Right lobe of liver (tissue), 6 donors: ENCODE data around the gene FARS2. TPM values are rescaled to one million over a fixed set of nuclear protein-coding genes. Genes with fewer than 3 reads are reported as not detected.

Experiments
- ATAC-seq, 4 donors: fragments of 200-7000 bp; cut with Tn5 transposase; one replicate each; pipeline ENCODE4 v1.9.1; 2020; ENCODE audit warnings: mild to moderate bottlenecking in 4 of 4, moderate library complexity in 4 of 4
- DNase-seq, 3 donors: peaks; one replicate each; pipeline ENCODE4 v3.0.0-alpha.2; 2020
- H3K27ac ChIP-seq, 3 donors: fragments of 200-600 bp; one replicate each; pipeline ENCODE4 v1.8.0; 2022
- H3K27me3 ChIP-seq, 2 donors: fragments of 200-600 bp; one replicate each; pipeline ENCODE4 v1.8.0; 2022
- H3K36me3 ChIP-seq, 4 donors: fragments of 200-600 bp; sonication (generic) in 1 of 4; one replicate each; pipeline versions ENCODE4 v1.5.1 to v1.8.0; 2017 to 2022; ENCODE audit warnings: control low read depth in 1 of 4
- H3K4me1 ChIP-seq, 4 donors: fragments of 200-600 bp; sonication (generic) in 1 of 4; one replicate each; pipeline versions ENCODE4 v1.5.1 to v1.8.0; 2017 to 2022; ENCODE audit warnings: control low read depth in 1 of 4
- H3K4me3 ChIP-seq, 3 donors: fragments of 200-600 bp; one replicate each; pipeline ENCODE4 v1.8.0; 2022
- H3K9me3 ChIP-seq, 4 donors: fragments of 200-600 bp; sonication (generic) in 1 of 4; one replicate each; pipeline versions ENCODE4 v1.5.1 to v1.8.0; 2017 to 2022; ENCODE audit warnings: control low read depth in 1 of 4
- POLR2A ChIP-seq: fragments of 450-650 bp; IDR thresholded peaks from one replicate; pipeline ENCODE4 v1.6.1; 2017; ENCODE audit warnings: antibody characterized with exemption, mild to moderate bottlenecking
- WGBS: methylation state at CpG from one replicate; pipeline ENCODE4 v1.1.6; 2018; ENCODE audit warnings: low coverage, low lambda C conversion rate; ENCODE audit not compliant: insufficient coverage; ENCODE audit errors: missing lambda C conversion rate; 5-methylcytosine and 5-hydroxymethylcytosine counted together
- intact Hi-C, 2 donors: fragments of 100-400 bp; cut with DNase I; formaldehyde crosslinking; loops; one replicate each; pipeline versions ENCODE4 v1.11.2 to v1.14.1; 2022
- total RNA-seq, 6 experiments: library from RNA; depleted of rRNA in 2 of 6; stranded (reverse); fragments of >200 nt in 2 of 6; fragmentation: NEBNext Ultra II Directional in 3 of 6; extraction: Animal tissue kit (Norgen Biotek cat#: 25700) in 3 of 6; gene quantifications; one replicate each; pipeline versions ENCODE4 v1.1.0 to v1.2.4, GENCODE V29; 2016 to 2023
- TF ChIP-seq, protein P1 (sequence below), 4 donors: fragments of 200-600 bp in 3 of 4; fragments of 450-650 bp in 1 of 4; IDR thresholded peaks; one replicate each; pipeline versions ENCODE4 v1.5.1 to v1.8.0; 2016 to 2022; ENCODE audit warnings: antibody characterized with exemption in 4 of 4, mild to moderate bottlenecking in 2 of 4
- donor health status: DM: no; HTN: yes; CAD: no.
- donor health status: DM: no; HTN: no; CAD: no.
- donor health status: DM: no; HTN: no; CAD: no.
- donor health status: DM: no; HTN: yes; CAD: no.
- donor health status: DM: no; HTN: yes; CAD: no.

Gene FARS2
- total RNA-seq, 6 experiments from 2014 or later: 7.2 to 12.9 (median 11.7) TPM

DNA sequence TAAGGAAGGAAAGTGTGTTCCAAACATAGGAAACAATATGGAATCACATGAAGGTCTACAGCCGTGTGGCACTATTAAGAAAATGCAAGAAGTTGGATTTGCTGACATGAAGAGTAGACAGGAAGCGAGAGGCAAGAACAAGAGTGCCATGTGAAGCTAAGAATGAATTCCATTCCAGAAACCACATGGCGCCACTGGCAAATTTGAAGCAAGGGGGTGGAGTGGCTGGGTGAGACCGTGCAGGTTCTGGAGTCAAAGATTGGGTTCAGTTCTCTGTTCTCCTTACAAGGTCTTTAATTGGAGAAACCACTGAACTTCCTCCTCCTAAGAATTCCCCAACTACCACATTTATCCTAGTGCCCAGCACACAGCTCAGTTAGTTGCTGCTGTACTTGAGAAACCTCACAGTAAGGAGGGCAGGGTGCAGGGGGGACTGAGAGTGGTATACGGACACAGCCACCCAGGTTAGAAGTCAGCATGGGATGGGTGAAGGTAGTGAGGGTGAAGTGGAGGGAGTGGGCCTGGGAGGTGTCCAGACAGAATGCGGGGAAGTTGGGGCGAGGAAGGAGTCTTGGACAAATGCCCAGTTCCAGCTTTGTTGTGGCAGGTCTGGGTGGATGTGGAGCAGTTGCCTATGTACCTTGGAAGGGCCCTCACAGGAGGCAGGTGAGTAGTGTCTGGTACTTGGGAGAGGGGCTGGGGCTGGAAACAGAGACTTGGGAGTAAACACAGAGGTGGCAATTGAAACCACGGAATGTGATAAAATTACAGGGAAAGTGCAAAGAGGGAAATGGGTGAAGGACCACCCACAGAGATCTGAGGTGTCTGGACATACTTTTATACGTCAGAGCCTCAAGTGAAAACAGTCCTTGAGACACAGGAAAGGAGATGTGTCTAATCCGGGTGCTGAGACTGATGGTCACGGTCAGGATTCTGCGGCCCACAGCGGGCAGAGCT is 14.9 kb upstream of the FARS2 start:
- DNase-seq (no peak), ATAC-seq (no peak)
- 93% methylated on average over 13 of the region's 13 CpGs for WGBS
- Histone ChIP-seq H3K9me3 (no peaks in the 10 kb centered on the region), H3K27ac (no peak overlapping the region), H3K4me1 (no peaks in the 10 kb centered on the region), H3K4me3 (no peak overlapping the region), H3K27me3 (no peaks in the 10 kb centered on the region), H3K36me3 (no peaks in the 10 kb centered on the region)
- intact Hi-C loops: no loop called here
- TF ChIP-seq, protein P1, sequence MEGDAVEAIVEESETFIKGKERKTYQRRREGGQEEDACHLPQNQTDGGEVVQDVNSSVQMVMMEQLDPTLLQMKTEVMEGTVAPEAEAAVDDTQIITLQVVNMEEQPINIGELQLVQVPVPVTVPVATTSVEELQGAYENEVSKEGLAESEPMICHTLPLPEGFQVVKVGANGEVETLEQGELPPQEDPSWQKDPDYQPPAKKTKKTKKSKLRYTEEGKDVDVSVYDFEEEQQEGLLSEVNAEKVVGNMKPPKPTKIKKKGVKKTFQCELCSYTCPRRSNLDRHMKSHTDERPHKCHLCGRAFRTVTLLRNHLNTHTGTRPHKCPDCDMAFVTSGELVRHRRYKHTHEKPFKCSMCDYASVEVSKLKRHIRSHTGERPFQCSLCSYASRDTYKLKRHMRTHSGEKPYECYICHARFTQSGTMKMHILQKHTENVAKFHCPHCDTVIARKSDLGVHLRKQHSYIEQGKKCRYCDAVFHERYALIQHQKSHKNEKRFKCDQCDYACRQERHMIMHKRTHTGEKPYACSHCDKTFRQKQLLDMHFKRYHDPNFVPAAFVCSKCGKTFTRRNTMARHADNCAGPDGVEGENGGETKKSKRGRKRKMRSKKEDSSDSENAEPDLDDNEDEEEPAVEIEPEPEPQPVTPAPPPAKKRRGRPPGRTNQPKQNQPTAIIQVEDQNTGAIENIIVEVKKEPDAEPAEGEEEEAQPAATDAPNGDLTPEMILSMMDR (IDR thresholded peaks at IDR 0.05): no peak

DNA sequence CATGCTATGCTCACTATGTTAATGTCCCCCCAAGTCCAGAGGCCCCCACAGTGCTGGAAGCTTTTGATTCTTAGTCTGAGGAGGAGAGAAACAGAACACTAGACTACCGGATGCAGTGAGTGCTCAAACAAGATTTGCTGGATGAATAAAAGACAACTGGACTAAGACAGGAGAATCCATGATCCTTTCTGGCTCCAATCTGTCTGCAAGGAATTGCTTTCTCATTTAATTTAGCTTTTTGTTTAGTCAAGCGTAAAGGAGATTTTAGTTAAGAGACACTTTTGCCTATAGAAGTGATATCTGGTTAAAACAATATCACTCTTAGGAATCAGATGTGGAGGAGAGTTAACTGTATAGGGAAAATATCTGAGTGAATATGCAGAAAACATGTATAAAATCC is 14.1 kb upstream of the FARS2 start:
- DNase-seq (no peak), ATAC-seq (no peak)
- WGBS: 91% methylated on average over 2 of the region's 2 CpGs
- H3K9me3 ChIP-seq: no peaks in the 10 kb centered on the region
- intact Hi-C loops: no loop called here
- no peaks in the 10 kb centered on the region for H3K27me3 ChIP-seq
- H3K36me3 ChIP-seq: no peaks in the 10 kb centered on the region
- H3K27ac ChIP-seq: no peak overlapping the region
- H3K4me3 ChIP-seq: no peak overlapping the region
- no peak for TF ChIP-seq POLR2A
- TF ChIP-seq, protein P1 (IDR thresholded peaks at IDR 0.05): no peak
- no peaks in the 10 kb centered on the region for H3K4me1 ChIP-seq

DNA sequence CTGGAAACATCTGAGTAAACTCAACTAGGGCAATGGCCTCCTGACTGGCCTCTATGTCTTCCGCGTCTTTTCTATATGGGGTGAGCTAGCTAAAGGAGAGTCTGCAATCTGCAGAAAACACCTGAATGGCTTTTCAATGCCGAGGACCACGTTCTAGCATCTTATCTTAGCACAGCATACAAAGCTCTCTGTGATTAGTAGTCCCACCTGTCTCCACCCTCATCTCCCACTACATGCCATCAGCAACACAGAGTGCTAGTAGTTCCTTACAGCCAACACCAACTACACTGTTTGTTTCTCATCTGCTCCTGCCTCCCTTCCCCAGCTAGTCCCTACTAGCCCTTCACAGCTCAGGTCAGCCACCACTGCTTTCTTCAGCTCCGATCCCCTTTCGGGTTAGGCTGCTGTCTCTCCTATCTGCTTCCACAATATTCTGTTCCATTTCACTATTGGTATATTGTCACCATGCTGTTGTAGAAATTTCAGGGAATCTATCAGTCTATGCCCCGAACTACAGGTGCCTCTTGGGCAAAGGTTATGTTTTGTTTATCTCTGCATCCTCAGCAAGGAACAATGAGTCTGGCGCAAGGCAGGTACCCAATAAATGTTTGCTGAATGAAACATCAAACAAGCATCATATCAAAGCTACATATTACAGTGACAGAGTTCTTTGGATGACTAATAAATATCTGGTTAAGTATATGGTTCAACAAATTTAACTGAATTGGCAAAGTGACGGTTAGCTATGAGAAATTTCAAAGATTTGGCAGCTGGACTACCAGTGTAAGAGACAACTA is 12.8 kb upstream of the FARS2 start:
- TF ChIP-seq, protein P1 (IDR thresholded peaks at IDR 0.05): no peak
- no peak for TF ChIP-seq POLR2A
- WGBS: 82% methylated on average over 9 of the region's 9 CpGs
- peak in 1 of 4 donors; percentile 42 for ATAC-seq
- H3K27me3 ChIP-seq: no peaks in the 10 kb centered on the region
- intact Hi-C loops: no loop called here
- H3K4me3 ChIP-seq: no peak overlapping the region
- H3K9me3 ChIP-seq: no peaks in the 10 kb centered on the region
- H3K36me3 ChIP-seq: no peaks in the 10 kb centered on the region
- H3K27ac ChIP-seq: no peak overlapping the region
- DNase-seq: no peak
- H3K4me1 ChIP-seq: no peaks in the 10 kb centered on the region

DNA sequence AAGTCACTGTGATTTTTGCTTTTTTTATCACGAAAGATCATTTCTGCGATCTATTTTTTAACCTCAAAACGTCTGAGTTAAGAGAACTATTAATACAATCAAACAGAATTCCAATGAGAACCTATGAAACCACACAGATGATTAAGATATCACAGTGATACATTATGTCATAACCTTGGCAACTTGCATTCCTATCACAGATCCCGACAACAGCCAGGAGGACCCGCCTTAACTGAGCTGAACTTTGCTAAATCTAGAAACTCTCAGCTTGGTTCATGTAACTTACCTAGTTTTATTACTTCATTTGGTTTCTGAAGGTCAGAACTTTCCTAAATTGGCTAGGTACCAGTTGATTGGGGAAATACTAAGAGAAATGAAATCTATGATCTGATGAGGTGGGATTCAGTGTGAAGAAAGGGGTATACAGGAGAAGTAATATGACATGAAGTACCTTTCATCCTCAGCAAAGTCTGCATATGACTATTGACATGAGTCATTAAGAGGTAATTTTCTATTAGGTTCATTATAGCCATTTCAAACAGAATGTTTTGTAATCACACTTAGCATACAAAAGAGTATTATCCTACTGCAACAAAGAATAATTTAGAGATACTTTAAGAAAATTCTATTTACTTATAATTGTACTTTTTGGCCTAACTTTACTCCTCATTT is 11.7 kb upstream of the FARS2 start:
- WGBS: 77% methylated on average over 5 of the region's 5 CpGs
- DNase-seq: no peak

More for the DNA sequence above, 11.7 kb upstream of the FARS2 start:
- Histone ChIP-seq H3K4me1 (no peaks in the 10 kb centered on the region), H3K27ac (no peak overlapping the region), H3K4me3 (no peak overlapping the region), H3K9me3 (no peaks in the 10 kb centered on the region), H3K27me3 (no peaks in the 10 kb centered on the region), H3K36me3 (no peaks in the 10 kb centered on the region)
- intact Hi-C loops: no loop called here
- no peak for TF ChIP-seq POLR2A
- TF ChIP-seq, protein P1 (IDR thresholded peaks at IDR 0.05): no peak
- ATAC-seq: no peak
